ENCODE results near the gene ZMYM4. TPM values are rescaled to one million over a fixed set of nuclear protein-coding genes. Genes with fewer than 3 reads are reported as not detected.

Gene ZMYM4
- total and polyA plus RNA-seq, 10 of the 15 experiments (the other 5 are each of a cell fraction or from before 2014, with no cell fraction given): 8.0 to 37.0 (median 28.1) TPM

- Histone ChIP-seq H3K27me3 (replicated peaks in 1 of 2; ENCODE audit: control insufficient read depth in 2 of 2, insufficient read depth in 2 of 2, low read length in 1 of 2) (no peaks in the 10 kb centered on the region), H4K20me1 (ENCODE audit: control insufficient read depth, insufficient read depth) (no peaks in the 10 kb centered on the region), H3K27ac (ENCODE audit: control insufficient read depth, insufficient read depth) (no peak overlapping the region), H3K9me3 (replicated peaks; ENCODE audit: control insufficient read depth, insufficient read depth, low read length) (no peaks in the 10 kb centered on the region), H3K79me2 (ENCODE audit: control insufficient read depth, insufficient read depth, low read length) (no peaks in the 10 kb centered on the region; the same call in 1 of the 2 replicates), H3K36me3 (ENCODE audit: control insufficient read depth in 2 of 2, insufficient read depth in 2 of 2, low read length in 1 of 2) (no peaks in the 10 kb centered on the region), H3K4me3 (no peak overlapping the region), H3K9ac (ENCODE audit: control insufficient read depth, insufficient read depth, low read length) (no peak overlapping the region), H2AFZ (ENCODE audit: control insufficient read depth, low read depth, low read length) (no peak overlapping the region), H3K4me1 (ENCODE audit: control insufficient read depth, insufficient read depth, low read length) (no peaks in the 10 kb centered on the region), H3K4me2 (ENCODE audit: control insufficient read depth, insufficient read depth) (no peak overlapping the region)
- over 99% methylated on average over 6 of the region's 6 CpGs for WGBS (ENCODE audit: insufficient coverage, insufficient replicate concordance, low lambda C conversion rate, missing lambda C conversion rate)
- ChIA-PET RAD21 (ENCODE audit: unreplicated experiment) (no interaction called here), POLR2A (no interaction called here), SMC1A (ENCODE audit: uncharacterized antibody, unreplicated experiment) (interaction anchor here (0.8 kb wide), 1 partner anchor 10 kb away, joined by 3 read pairs; no protein-coding TSS in a partner anchor), CTCF (interaction anchor here (1.3 kb wide), 1 partner anchor 149 kb away, joined by 3 read pairs; no protein-coding TSS in a partner anchor)
- intact Hi-C loops (cut with micrococcal nuclease; ENCODE audit: unreplicated experiment) (no loop called here), in situ Hi-C loops (cut with MboI) (no loop called here)
- TF ChIP-seq ESRRA (IDR thresholded peaks at IDR 0.05; ENCODE audit: low read length) (no peak), RCOR1 (conservative IDR thresholded peaks at IDR 0.05; ENCODE audit: low read depth, low read length) (no peak), CEBPB (IDR thresholded peaks at IDR 0.05; ENCODE audit: borderline replicate concordance in 1 of 2, low read depth in 2 of 2, low read length in 2 of 2) (no peak), MXI1 (IDR thresholded peaks at IDR 0.05; ENCODE audit: low read depth, low read length) (no peak), MEF2A (IDR thresholded peaks at IDR 0.05; ENCODE audit: insufficient read depth, low read depth, low read length) (no peak), MYB (IDR thresholded peaks at IDR 0.05; ENCODE audit: borderline replicate concordance, low read depth, low read length) (no peak), GABPA (IDR thresholded peaks at IDR 0.05; ENCODE audit: low read depth) (no peak), PKNOX1 (IDR thresholded peaks at IDR 0.05) (no peak), BRCA1 (IDR thresholded peaks at IDR 0.05; ENCODE audit: low read depth, low read length) (no peak), NR2C1 (IDR thresholded peaks at IDR 0.05) (no peak), ZNF217 (IDR thresholded peaks at IDR 0.05) (no peak), DPF2 (IDR thresholded peaks at IDR 0.05) (no peak), RB1 (IDR thresholded peaks at IDR 0.05; ENCODE audit: borderline replicate concordance) (no peak), STAT3 (IDR thresholded peaks at IDR 0.05; ENCODE audit: low read depth, low read length) (no peak), SIX5 (IDR thresholded peaks at IDR 0.05; ENCODE audit: low read depth, low read length, severe bottlenecking) (no peak)
- TF ChIP-seq, protein P1, sequence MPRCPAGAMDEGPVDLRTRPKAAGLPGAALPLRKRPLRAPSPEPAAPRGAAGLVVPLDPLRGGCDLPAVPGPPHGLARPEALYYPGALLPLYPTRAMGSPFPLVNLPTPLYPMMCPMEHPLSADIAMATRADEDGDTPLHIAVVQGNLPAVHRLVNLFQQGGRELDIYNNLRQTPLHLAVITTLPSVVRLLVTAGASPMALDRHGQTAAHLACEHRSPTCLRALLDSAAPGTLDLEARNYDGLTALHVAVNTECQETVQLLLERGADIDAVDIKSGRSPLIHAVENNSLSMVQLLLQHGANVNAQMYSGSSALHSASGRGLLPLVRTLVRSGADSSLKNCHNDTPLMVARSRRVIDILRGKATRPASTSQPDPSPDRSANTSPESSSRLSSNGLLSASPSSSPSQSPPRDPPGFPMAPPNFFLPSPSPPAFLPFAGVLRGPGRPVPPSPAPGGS (IDR thresholded peaks at IDR 0.05; ENCODE audit: borderline replicate concordance, insufficient read depth, low read depth, low read length, poor library complexity, severe bottlenecking): no peak
- TF ChIP-seq, protein P2, sequence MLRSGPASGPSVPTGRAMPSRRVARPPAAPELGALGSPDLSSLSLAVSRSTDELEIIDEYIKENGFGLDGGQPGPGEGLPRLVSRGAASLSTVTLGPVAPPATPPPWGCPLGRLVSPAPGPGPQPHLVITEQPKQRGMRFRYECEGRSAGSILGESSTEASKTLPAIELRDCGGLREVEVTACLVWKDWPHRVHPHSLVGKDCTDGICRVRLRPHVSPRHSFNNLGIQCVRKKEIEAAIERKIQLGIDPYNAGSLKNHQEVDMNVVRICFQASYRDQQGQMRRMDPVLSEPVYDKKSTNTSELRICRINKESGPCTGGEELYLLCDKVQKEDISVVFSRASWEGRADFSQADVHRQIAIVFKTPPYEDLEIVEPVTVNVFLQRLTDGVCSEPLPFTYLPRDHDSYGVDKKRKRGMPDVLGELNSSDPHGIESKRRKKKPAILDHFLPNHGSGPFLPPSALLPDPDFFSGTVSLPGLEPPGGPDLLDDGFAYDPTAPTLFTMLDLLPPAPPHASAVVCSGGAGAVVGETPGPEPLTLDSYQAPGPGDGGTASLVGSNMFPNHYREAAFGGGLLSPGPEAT (IDR thresholded peaks at IDR 0.05; ENCODE audit: low read depth): no peak
- ATAC-seq (no peak), FAIRE-seq (no peak), DNase-seq (ENCODE audit: low read depth, low spot score) (no peak)
- no TSS peak for BruUV-seq (replicated peaks)
Observed at GRCh38 chr1:35350872-35351271, 82.4 kb downstream of the ZMYM4 start.

Measured in GM12878 (cell line).